Ovary (tissue), 9 donors: ENCODE results near the gene RFX3. TPM values are rescaled to one million over a fixed set of nuclear protein-coding genes. Genes with fewer than 3 reads are reported as not detected.

ENCODE experiments used
- DNase-seq, 5 donors: peaks; one replicate each; pipeline ENCODE4 v3.0.0-alpha.2; 2019 to 2020
- H3K27ac ChIP-seq, 2 donors: fragments of 200-600 bp; one replicate each; pipeline versions ENCODE4 v1.5.1 to v1.8.0; 2019 to 2022
- H3K27me3 ChIP-seq: fragments of 200-600 bp; one replicate; pipeline ENCODE4 v1.8.0; 2022
- H3K36me3 ChIP-seq: fragments of 200-600 bp; sonication (generic); one replicate; pipeline ENCODE4 v1.5.1; 2019
- H3K4me1 ChIP-seq: one replicate; pipeline ENCODE4 v1.8.1; 2013; ENCODE audit warnings: mild to moderate bottlenecking, moderate library complexity; ENCODE audit not compliant: insufficient read depth
- H3K4me3 ChIP-seq: fragments of 200-600 bp; sonication (generic); one replicate; pipeline ENCODE4 v1.5.1; 2017
- H3K9me3 ChIP-seq, 2 donors: fragments of 200-600 bp in 1 of 2; sonication (generic) in 1 of 2; one replicate each; pipeline versions ENCODE4 v1.5.1 to v1.8.1; 2013 to 2019; ENCODE audit warnings: mild to moderate bottlenecking in 1 of 2, moderate library complexity in 1 of 2
- EP300 ChIP-seq: sonication (generic); formaldehyde crosslinking; IDR thresholded peaks from one replicate; pipeline ENCODE4 v1.6.1; 2017; ENCODE audit warnings: antibody characterized with exemption
- POLR2A ChIP-seq: fragments of 450-650 bp; IDR thresholded peaks from one replicate; pipeline ENCODE4 v1.6.1; 2017; ENCODE audit warnings: antibody characterized with exemption, mild to moderate bottlenecking, moderate library complexity
- WGBS, 3 donors: extraction: QIAGEN DNeasy Blood & Tissue Kit in 1 of 3; methylation state at CpG; one replicate each; pipeline versions ENCODE4 v1.1.5 to v1.1.7; 2013 to 2017; 5-methylcytosine and 5-hydroxymethylcytosine counted together
- intact Hi-C, 4 donors: fragments of 100-400 bp; cut with DNase I; formaldehyde crosslinking; loops; one replicate each; pipeline versions ENCODE4 v1.11.0 to v1.15.1; 2022 to 2023
- polyA plus RNA-seq, 2 donors: library from polyadenylated mRNA; stranded (reverse); fragments of 200-250 nt in 1 of 2; fragments of 350-450 nt in 1 of 2; fragmentation: Illumina TruSeq in 1 of 2; extraction: RNeasy Lipid Tissue Mini Kit (QIAGEN cat#74804) in 1 of 2; gene quantifications; one replicate each; pipeline ENCODE4 v1.2.3, GENCODE V29; 2013 to 2014
- total RNA-seq, 7 donors: library from RNA; depleted of rRNA in 2 of 7; stranded (reverse); fragments of >200 nt in 2 of 7; fragmentation: NEBNext Ultra II Directional in 3 of 7; extraction: Animal tissue kit (Norgen Biotek cat#: 25700) in 3 of 7; gene quantifications; one replicate each; pipeline versions ENCODE4 v1.1.0 to v1.2.4, GENCODE V29; 2016 to 2023
- TF ChIP-seq, protein P1 (sequence below), 3 donors: fragments of 450-650 bp in 2 of 3; fragments of 200-600 bp in 1 of 3; IDR thresholded peaks; one replicate each; pipeline versions ENCODE4 v1.5.1 to v1.8.0; 2016 to 2022; ENCODE audit warnings: antibody characterized with exemption in 3 of 3, mild to moderate bottlenecking in 1 of 3
- donor health status: DM: no; HTN: no; CAD: no; lungs with moderate emphysema.
- donor health status: DM: no; HTN: no; CAD: no.
- donor health status: Bipolar disorder and iron deficiency.
- donor health status: DM: yes; HTN: yes; CAD: no.
- donor health status: DM: no; HTN: no; CAD: no.
- donor health status: DM: yes; HTN: yes; CAD: no.

Gene RFX3
- total and polyA plus RNA-seq, 9 donors, result 2.6 to 22.7 (median 15.4) TPM

DNA sequence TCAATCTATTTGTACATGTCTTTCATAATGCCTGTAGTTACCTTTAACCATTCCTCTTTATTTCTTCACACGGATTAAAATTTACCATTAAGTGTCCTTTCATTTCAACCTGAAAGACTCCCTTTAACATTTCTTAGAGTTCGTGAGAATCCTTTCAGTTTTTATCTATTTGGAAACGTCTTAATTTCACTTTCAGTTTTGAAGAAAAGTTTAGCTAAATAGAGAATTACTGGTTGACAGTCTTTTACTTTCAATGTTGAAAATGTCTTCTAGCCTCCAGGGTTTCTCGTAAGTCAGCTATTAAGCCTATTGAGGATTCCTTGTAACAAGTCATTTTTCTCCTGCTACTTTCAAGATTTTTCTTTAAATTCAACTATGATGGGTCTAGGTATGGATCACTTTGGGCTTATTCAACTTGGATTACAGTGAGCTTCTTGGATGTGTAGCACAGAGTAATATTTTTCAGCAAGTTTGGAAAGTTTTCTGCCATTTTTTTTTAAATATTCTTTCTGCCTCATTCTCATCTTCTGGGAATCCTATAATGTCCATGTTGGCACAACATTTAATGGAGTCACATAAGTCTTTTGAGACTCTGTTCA is 48.5 kb downstream of the RFX3 start:
- no peaks in the 10 kb centered on the region for H3K9me3 ChIP-seq
- H3K4me1 ChIP-seq, result no peaks in the 10 kb centered on the region
- TF ChIP-seq EP300, result no peak
- no peak for TF ChIP-seq POLR2A
- TF ChIP-seq, protein P1, sequence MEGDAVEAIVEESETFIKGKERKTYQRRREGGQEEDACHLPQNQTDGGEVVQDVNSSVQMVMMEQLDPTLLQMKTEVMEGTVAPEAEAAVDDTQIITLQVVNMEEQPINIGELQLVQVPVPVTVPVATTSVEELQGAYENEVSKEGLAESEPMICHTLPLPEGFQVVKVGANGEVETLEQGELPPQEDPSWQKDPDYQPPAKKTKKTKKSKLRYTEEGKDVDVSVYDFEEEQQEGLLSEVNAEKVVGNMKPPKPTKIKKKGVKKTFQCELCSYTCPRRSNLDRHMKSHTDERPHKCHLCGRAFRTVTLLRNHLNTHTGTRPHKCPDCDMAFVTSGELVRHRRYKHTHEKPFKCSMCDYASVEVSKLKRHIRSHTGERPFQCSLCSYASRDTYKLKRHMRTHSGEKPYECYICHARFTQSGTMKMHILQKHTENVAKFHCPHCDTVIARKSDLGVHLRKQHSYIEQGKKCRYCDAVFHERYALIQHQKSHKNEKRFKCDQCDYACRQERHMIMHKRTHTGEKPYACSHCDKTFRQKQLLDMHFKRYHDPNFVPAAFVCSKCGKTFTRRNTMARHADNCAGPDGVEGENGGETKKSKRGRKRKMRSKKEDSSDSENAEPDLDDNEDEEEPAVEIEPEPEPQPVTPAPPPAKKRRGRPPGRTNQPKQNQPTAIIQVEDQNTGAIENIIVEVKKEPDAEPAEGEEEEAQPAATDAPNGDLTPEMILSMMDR (IDR thresholded peaks at IDR 0.05), result no peak
- H3K4me3 ChIP-seq, result no peak overlapping the region
- DNase-seq, result no peak
- H3K36me3 ChIP-seq, result no peaks in the 10 kb centered on the region
- no peak overlapping the region for H3K27ac ChIP-seq
- H3K27me3 ChIP-seq, result no peaks in the 10 kb centered on the region
- intact Hi-C loops, result no loop called here
- WGBS, 3 donors, result 75 to 82% (median 78%) methylated on average over 4 of the region's 4 CpGs

GRCh38 chr9:3475300-3476020 is 50.3 kb downstream of the RFX3 start:
- no peak overlapping the region for H3K4me3 ChIP-seq
- no peaks in the 10 kb centered on the region for H3K27me3 ChIP-seq
- no peaks in the 10 kb centered on the region for H3K4me1 ChIP-seq
- 95% methylated on average over 14 of the region's 14 CpGs for WGBS, 3 donors
- no peak for DNase-seq
- TF ChIP-seq, protein P1 (IDR thresholded peaks at IDR 0.05), result no peak
- TF ChIP-seq POLR2A, result no peak
- TF ChIP-seq EP300, result no peak
- no peaks in the 10 kb centered on the region for H3K9me3 ChIP-seq
- H3K27ac ChIP-seq, result no peak overlapping the region
- no peaks in the 10 kb centered on the region for H3K36me3 ChIP-seq
- intact Hi-C loops, result no loop called here

DNA sequence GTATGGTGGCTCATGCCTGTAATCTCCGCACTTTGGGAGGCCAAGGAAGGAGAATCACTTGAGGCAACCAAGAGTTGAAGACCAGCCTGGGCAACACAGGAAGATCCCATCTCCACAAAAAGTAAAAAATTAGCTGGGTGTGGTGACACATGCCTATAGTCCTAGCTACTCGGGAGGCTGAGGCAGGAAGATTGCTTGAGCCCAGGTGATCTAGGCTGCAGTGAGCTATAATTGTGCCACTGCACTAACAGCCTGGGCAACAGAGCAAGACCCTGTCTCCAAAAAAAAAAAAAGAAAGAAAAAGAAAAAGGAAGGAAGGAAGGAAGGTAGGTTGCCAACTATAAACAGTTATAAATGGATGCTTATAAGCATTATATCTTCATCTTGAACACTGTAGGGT is 51.0 kb downstream of the RFX3 start:
- WGBS, 3 donors, result 98 to 100% (median 100%) methylated on average over 2 of the region's 2 CpGs
- Histone ChIP-seq H3K27ac (no peak overlapping the region), H3K4me3 (no peak overlapping the region), H3K9me3 (no peaks in the 10 kb centered on the region), H3K4me1 (no peaks in the 10 kb centered on the region), H3K36me3 (no peaks in the 10 kb centered on the region), H3K27me3 (no peaks in the 10 kb centered on the region)
- DNase-seq, result no peak
- intact Hi-C loops, result no loop called here
- TF ChIP-seq POLR2A, result no peak
- TF ChIP-seq EP300, result no peak
- TF ChIP-seq, protein P1 (IDR thresholded peaks at IDR 0.05), result no peak

DNA sequence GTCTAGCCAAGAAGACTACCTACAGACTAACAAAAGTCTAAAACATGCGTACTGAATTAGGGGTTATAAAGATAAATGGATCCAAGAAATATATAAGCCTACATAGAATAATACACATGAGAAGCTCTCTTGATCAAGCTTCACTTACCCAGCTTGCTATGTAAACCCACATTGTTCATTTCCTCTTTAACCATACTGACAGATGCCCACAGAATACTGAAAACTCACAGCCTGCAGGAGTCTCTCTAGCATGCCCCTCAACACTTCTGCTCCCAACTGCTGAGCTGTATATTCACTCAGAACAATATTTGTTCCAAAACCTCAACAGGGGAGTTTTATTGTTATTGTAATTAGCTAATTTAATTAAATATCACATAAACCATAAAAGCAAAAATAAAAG is 52.4 kb downstream of the RFX3 start:
- Histone ChIP-seq H3K36me3 (no peaks in the 10 kb centered on the region), H3K9me3 (no peaks in the 10 kb centered on the region), H3K27me3 (no peaks in the 10 kb centered on the region), H3K27ac (no peak overlapping the region), H3K4me1 (no peaks in the 10 kb centered on the region), H3K4me3 (no peak overlapping the region)
- intact Hi-C loops, result no loop called here
- WGBS, 3 donors, result 95 to 97% (median 95%) methylated on average over 1 of the region's 1 CpG
- TF ChIP-seq, protein P1 (IDR thresholded peaks at IDR 0.05), result no peak
- no peak for TF ChIP-seq POLR2A
- TF ChIP-seq EP300, result no peak
- no peak for DNase-seq
